Stimulated activated CD4-positive, alpha-beta T cell treated with anti-CD3 and anti-CD28 coated beads, Interleukin-15, amount 100 ng/mL, for 1 hour (primary cell): ENCODE results near the gene HMX3.

Experiments
- DNase-seq, 2 donors: peaks; one replicate each; pipeline ENCODE4 v3.0.0-alpha.2; 2020; ENCODE audit warnings: low read depth in 1 of 2, low spot score in 1 of 2

HMX3 gene

GRCh38 chr10:123147635-123148413 lies 12.1 kb downstream of the HMX3 start, which contains the start of gene HMX2:
HMX2 (plus strand) TSS chr10:123148136; CDS start chr10:123148379, 243 bp downstream.
- DNase-seq = no peak

GRCh38 chr10:123148414-123149161 lies 12.8 kb downstream of the HMX3 start:
- DNase-seq = no peak

DNA sequence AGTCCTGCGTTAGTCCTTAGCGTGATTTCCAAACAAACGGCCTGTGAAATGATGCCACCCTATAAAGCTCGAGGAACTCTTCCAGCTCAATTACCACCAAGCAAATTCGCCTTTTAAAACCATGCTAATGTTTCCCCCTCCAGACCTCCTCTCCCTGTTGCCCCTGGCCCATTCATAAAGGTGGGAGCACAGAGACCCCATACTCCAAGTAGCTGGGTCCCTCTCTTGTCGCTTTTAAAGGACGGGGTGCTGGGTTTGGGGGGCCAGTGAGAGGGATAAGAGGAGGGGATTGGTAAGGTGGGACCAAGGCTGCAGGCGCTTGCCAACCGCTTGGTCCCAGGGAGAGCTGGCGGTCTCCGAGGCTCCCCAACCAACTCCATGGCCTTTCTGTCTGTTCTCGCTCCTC lies 13.4 kb downstream of the HMX3 start:
- no peak for DNase-seq

- no peak for DNase-seq
Measured at GRCh38 chr10:123149568-123150270, 13.9 kb downstream of the HMX3 start.

- no peak for DNase-seq
Measured at GRCh38 chr10:123150271-123150985, 14.7 kb downstream of the HMX3 start.

DNA sequence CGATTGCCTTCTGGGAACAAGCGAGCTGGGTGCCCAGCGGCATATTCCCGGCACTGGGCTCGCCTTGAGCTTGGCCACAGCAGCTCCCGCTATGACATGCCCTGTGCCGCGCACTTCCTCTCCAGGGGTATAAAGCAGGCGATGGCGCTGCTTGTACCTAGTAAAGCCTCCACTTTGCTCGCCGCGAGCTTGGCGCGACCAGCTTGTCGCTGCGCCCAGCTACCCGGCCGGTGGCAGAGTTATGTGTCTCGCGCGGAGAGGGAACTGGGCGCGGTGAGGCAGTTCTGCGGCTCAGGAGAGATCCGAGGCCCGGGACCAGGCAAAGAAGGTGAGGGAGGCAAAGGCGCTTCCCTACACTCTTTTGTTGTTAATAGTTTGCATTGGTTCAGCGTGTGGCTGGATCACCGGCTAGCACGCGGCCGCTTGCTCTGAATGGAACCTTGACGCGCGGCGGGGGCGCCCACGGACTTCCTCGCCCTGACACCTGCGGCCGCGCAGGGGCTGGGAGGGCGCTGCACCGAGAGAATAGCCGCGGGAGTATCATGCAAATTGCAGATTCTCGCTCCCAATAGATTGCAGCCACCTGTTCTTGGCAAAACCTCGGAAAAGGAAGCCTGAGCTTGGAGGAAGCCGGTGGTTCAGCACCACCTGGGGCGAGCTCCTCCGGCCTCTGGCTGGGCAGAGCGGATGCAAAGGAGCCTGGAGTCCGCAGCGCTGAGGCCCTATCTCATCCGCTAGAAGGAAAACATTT lies 15.4 kb downstream of the HMX3 start:
- DNase-seq = no peak

DNA sequence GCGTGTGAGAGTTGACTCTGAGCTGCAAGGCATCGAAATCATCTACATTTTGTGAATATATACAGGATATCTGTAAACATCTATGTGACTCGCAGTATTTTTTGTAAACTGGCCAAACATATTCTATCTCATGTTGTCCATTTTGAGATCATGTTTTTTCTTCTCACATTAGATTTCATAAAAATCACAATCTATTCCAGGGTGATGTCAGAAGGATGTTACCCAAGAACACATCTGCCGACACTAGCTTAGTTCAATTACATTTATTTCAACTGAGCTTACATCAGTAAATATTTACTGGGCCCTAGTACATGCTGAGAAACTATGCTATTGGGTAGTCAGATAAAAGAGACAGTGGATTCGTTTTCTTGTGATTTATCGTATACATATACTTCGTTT lies 16.0 kb downstream of the HMX3 start:
- no peak for DNase-seq

- no peak for DNase-seq
Measured at GRCh38 chr10:123153486-123154091, 17.8 kb downstream of the HMX3 start.

GRCh38 chr10:123154092-123154710 lies 18.4 kb downstream of the HMX3 start, which contains the start of gene BUB3:
BUB3 (plus strand) TSS chr10:123154402; CDS start chr10:123154918, 516 bp downstream.
- peak; percentile 83 to 84 for DNase-seq

DNA sequence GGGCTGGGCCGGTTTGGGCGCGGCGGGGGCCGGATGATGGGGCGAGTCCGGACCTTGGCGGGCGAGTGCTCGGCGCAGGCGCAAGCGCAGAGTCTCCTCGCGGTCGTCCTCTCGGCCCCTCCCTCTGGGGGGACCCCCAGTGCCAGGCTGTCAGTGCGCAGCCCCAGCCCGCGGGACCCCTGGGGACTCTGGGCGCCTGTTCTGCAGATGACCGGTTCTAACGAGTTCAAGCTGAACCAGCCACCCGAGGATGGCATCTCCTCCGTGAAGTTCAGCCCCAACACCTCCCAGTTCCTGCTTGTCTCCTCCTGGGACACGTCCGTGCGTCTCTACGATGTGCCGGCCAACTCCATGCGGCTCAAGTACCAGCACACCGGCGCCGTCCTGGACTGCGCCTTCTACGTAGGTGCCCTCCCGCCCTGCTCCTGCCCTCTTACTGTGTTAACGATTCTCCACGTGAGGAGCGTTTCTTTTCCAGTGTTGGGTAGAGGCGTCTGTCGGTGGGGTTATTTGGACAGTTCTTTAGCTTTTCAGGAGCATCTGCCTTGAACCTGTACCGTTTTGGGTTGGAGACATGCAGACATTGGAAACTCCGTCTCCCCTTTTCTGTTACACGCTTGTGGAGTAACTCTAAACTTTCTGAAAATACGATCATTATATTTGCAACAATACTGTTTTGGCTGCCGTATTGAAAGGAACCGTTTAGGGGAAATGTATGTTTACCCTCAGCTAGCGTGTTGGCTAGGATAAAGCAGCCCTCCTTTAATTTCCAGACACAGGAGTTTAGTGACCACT lies 19.1 kb downstream of the HMX3 start:
- no peak for DNase-seq

- no peak for DNase-seq
Measured at GRCh38 chr10:123156078-123156477, 20.3 kb downstream of the HMX3 start.

GRCh38 chr10:123157210-123157609 lies 21.4 kb downstream of the HMX3 start:
- no peak for DNase-seq

- DNase-seq = no peak
Measured at GRCh38 chr10:123158682-123159081, 22.9 kb downstream of the HMX3 start.

DNA sequence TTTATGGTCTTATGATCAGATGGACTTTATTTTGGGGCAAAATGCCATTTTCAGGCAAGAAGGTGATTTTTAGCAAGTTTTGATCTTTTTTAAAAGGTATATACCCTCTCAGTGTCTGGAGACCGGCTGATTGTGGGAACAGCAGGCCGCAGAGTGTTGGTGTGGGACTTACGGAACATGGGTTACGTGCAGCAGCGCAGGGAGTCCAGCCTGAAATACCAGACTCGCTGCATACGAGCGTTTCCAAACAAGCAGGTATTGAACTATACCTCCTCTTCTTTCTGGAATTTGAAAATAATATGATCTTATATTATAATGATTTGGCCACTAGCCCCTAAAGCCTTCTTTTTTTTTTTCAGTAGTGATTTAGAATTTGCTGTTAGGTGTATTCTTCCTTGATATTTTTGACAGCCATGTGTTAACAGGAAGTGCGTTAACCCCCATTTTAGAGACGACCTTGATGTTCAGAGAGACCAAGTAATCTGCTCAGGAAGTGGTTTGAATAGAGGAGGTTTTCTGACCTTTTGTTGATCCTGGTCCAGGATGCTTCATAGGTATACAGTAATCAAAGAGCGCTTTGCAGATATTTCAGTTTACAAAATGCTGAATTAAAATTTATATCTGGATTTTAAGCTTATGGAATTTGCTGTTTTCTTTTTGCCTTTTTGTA lies 24.7 kb downstream of the HMX3 start:
- no peak for DNase-seq

GRCh38 chr10:123164319-123164718 lies 28.5 kb downstream of the HMX3 start:
- DNase-seq = no peak

DNA sequence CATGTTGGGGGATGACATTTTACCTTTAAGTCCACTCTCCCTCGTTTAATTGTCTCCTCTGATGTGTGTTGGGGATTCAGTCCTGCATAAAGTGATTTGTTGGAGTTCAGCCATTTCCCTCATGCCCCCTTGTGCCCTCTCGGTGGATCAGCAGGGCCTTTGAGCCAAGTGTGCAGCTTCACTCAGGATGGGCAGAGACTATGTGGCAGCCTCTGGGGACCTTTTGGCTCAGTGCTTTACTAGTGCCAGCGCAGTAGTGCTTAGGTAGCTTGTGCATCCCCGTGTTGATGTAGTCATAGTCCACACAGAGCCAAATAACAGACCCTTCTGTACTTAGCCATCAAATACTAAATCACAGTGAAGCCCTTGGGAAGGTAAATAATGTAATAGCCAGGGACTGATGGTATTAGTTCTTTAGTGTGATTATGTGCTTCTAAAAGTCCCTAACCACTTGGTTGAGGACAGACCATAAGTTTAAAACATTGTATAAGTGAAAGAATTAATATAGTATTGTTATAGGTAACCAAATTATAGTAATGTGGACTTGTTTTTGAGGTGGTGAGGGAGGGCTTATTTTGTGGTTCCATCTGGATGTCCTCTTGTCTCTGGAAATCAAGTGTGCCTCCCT lies 29.8 kb downstream of the HMX3 start:
- no peak for DNase-seq

- DNase-seq = no peak
Measured at GRCh38 chr10:123166618-123167017, 30.8 kb downstream of the HMX3 start.

DNA sequence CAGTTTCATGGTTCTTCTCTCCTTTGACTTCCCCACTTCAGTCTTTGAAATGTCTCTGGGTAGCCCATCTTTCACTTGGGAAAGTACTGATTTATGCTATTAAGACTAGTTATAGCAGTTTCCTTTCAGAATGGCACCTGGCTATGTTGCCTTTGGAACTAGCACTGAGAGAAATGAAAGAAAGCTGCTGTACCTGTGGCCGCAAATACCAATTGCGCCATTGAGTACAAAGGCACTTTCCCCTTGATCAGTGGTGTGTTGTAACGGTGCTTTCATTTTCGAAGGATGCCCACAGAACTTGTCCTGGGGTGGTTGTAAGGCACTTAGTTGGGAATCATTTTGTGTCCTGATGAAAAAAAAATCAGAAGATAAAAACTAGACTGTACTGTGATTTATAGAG lies 35.2 kb downstream of the HMX3 start:
- no peak for DNase-seq
